ENCODE data around the gene DSCAML1.

DNA sequence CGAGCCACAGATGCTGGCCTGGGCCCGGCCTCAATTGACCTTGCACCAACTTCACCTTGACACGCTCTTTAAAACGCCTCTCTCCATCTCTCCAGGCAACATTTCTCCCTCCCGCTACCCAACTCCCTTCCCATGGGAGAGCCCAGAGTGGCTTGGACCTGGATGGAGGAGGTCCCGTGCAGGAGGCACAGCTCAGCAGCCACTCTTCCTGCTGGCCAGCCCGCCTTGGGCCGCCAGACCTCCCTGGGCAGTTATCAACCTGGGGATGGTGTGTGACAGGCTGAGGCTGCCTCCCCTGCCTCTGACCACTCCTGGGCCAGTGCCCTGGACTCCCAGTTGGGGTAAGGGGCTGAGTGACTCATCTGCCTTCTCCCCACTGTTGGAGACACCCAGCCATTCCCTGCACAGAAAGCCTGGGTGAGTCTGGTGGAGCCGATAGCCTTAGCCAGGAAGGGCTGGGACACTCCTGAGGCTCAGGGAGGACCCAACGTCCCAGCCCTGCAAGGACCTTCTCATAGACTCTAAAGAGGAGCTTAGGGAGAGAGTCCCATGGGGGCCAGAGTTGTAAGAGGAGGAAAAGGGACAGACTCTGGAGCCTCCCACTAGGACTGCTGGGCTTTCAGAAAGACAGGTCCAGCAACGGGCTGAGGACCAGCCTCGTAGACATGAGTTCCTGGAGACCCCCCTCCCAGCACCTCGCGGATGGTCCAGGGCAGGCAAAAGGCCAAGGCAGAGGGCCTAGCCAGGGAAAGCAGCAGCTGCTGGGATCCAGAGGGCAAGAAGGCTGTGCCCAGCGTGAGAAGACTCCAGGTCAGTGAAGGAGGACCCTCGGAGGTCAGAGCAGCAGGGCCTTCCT is 337.7 kb downstream of the DSCAML1 start:
- TF ChIP-seq, protein P1, sequence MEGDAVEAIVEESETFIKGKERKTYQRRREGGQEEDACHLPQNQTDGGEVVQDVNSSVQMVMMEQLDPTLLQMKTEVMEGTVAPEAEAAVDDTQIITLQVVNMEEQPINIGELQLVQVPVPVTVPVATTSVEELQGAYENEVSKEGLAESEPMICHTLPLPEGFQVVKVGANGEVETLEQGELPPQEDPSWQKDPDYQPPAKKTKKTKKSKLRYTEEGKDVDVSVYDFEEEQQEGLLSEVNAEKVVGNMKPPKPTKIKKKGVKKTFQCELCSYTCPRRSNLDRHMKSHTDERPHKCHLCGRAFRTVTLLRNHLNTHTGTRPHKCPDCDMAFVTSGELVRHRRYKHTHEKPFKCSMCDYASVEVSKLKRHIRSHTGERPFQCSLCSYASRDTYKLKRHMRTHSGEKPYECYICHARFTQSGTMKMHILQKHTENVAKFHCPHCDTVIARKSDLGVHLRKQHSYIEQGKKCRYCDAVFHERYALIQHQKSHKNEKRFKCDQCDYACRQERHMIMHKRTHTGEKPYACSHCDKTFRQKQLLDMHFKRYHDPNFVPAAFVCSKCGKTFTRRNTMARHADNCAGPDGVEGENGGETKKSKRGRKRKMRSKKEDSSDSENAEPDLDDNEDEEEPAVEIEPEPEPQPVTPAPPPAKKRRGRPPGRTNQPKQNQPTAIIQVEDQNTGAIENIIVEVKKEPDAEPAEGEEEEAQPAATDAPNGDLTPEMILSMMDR (IDR thresholded peaks at IDR 0.05): no peak
- no peak for TF ChIP-seq EP300 (IDR thresholded peaks at IDR 0.05)

Measured in tibial nerve (tissue), 4 donors.